Lower lobe of right lung (tissue), 2 donors: ENCODE data around the gene SLC29A3. TPM values are rescaled to one million over a fixed set of nuclear protein-coding genes. Genes with fewer than 3 reads are reported as not detected.

Source experiments
- ATAC-seq, 2 donors: fragments of 200-7000 bp; cut with Tn5 transposase; one replicate each; pipeline ENCODE4 v1.9.1; 2020 to 2022; ENCODE audit warnings: mild to moderate bottlenecking in 2 of 2, moderate library complexity in 2 of 2
- DNase-seq: peaks from one replicate; pipeline ENCODE4 v3.0.0-alpha.2; 2020
- H3K27ac ChIP-seq: fragments of 200-600 bp; one replicate; pipeline ENCODE4 v1.8.0; 2022
- H3K27me3 ChIP-seq: fragments of 200-600 bp; one replicate; pipeline ENCODE4 v1.8.0; 2022; ENCODE audit warnings: low read depth
- H3K36me3 ChIP-seq: fragments of 200-600 bp; one replicate; pipeline ENCODE4 v1.8.0; 2022; ENCODE audit warnings: mild to moderate bottlenecking
- H3K4me1 ChIP-seq: fragments of 200-600 bp; one replicate; pipeline ENCODE4 v1.8.0; 2022
- H3K4me3 ChIP-seq: fragments of 200-600 bp; one replicate; pipeline ENCODE4 v1.8.0; 2022; ENCODE audit warnings: mild to moderate bottlenecking
- H3K9me3 ChIP-seq: fragments of 200-600 bp; one replicate; pipeline ENCODE4 v1.8.0; 2022
- intact Hi-C: fragments of 100-400 bp; cut with DNase I; formaldehyde crosslinking; loops from one replicate; pipeline ENCODE4 v1.11.0; 2022
- total RNA-seq: library from RNA; stranded (reverse); fragmentation: NEBNext Ultra II Directional; extraction: Animal tissue kit (Norgen Biotek cat#: 25700); gene quantifications from one replicate; pipeline ENCODE4 v1.2.1, GENCODE V29; 2021
- TF ChIP-seq, protein P1 (sequence below): fragments of 200-600 bp; IDR thresholded peaks from one replicate; pipeline ENCODE4 v1.8.0; 2022; ENCODE audit warnings: antibody characterized with exemption, mild to moderate bottlenecking
- donor health status: DM: no; HTN: yes; CAD: no; lungs with severe emphysema.

The SLC29A3 gene
- total RNA-seq, 1 donor from 2014 or later = 13.2 TPM

- peaks cover 6% of the 10 kb centered on the region for H3K36me3 ChIP-seq
- H3K27me3 ChIP-seq = no peaks in the 10 kb centered on the region
- TF ChIP-seq, protein P1, sequence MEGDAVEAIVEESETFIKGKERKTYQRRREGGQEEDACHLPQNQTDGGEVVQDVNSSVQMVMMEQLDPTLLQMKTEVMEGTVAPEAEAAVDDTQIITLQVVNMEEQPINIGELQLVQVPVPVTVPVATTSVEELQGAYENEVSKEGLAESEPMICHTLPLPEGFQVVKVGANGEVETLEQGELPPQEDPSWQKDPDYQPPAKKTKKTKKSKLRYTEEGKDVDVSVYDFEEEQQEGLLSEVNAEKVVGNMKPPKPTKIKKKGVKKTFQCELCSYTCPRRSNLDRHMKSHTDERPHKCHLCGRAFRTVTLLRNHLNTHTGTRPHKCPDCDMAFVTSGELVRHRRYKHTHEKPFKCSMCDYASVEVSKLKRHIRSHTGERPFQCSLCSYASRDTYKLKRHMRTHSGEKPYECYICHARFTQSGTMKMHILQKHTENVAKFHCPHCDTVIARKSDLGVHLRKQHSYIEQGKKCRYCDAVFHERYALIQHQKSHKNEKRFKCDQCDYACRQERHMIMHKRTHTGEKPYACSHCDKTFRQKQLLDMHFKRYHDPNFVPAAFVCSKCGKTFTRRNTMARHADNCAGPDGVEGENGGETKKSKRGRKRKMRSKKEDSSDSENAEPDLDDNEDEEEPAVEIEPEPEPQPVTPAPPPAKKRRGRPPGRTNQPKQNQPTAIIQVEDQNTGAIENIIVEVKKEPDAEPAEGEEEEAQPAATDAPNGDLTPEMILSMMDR = no peak
- no peak overlapping the region for H3K4me3 ChIP-seq
- no peaks in the 10 kb centered on the region for H3K9me3 ChIP-seq
- H3K4me1 ChIP-seq = peaks cover 29% of the 10 kb centered on the region
- H3K27ac ChIP-seq = no peak overlapping the region
- ATAC-seq (peak; percentile 10 to 37), DNase-seq (no peak)
- intact Hi-C loops = no loop called here
Observed at GRCh38 chr10:71344993-71345480, 26.0 kb downstream of the SLC29A3 start.

- Histone ChIP-seq H3K27ac (no peak overlapping the region), H3K4me1 (peaks cover 29% of the 10 kb centered on the region), H3K4me3 (no peak overlapping the region), H3K36me3 (no peaks in the 10 kb centered on the region), H3K27me3 (no peaks in the 10 kb centered on the region), H3K9me3 (no peaks in the 10 kb centered on the region)
- intact Hi-C loops = no loop called here
- TF ChIP-seq, protein P1 = no peak
- DNase-seq (no peak), ATAC-seq (no peak)
Observed at GRCh38 chr10:71345694-71346093, 26.6 kb downstream of the SLC29A3 start.

DNA sequence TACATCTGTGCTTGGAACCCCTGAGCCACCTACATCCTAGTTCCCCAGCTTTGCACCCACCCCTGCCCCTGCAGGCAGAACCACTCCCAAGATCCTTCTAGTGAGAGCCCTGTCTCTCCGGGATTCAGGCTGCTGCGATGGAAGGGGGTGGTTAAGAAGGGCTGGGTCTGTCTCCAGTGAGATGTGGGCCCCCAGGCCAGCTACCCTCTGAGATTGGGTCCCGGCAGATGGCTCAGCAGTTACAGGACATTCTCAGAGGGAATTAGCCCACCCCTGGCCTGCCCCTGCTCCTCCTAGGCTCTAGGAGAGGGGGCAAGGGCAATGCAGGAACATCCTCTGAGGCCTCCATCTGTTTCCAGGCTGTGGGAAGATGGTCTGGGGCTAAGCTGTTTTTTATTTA is 27.7 kb downstream of the SLC29A3 start:
- no peak for ATAC-seq
- Histone ChIP-seq H3K4me3 (no peak overlapping the region), H3K27me3 (no peaks in the 10 kb centered on the region), H3K4me1 (peaks cover 29% of the 10 kb centered on the region), H3K27ac (no peak overlapping the region), H3K36me3 (no peaks in the 10 kb centered on the region), H3K9me3 (no peaks in the 10 kb centered on the region)
- TF ChIP-seq, protein P1 = no peak
- intact Hi-C loops = no loop called here
- DNase-seq = no peak

DNA sequence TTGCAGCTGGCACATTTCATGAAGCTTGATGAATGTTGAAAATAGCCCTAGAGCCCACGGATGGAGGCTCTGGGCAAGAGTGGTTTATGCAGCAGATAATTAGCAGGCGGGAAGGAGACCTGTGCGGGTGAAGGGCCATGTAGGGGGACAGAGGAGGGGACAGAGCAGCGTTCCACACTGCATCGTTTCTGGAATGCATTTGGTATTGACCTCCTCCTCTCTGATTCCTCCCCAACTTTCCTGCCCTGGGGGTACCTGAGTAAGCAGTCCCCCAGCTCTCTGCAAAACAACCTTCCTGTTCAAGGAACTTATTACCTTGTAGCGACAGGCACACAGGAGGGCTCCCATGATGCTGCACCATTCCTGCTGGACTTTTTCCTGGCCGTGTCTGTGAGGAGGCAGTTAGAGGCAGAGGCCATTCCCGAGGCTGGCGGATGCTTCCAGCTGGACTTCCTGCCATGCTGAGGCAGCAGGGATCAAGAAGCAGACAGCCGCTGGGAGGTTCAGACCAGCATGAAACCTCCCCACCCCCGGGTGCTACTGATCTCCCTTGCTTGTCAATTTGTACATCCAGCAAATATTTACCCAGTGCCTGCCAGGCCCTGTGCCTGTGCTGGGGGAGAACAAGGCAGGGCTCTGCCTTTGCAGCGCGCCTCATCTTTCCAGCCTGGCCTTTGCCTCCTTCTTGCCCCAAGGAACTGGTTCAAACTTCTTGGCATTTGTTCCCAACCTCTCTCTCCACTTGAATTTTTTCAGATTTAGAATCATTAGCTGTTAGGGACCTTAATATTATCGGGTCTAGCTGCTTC is 28.7 kb downstream of the SLC29A3 start:
- ATAC-seq (no peak), DNase-seq (no peak)
- Histone ChIP-seq H3K27ac (no peak overlapping the region), H3K27me3 (no peaks in the 10 kb centered on the region), H3K4me1 (peaks cover 25% of the 10 kb centered on the region), H3K36me3 (peaks cover 8% of the 10 kb centered on the region), H3K4me3 (no peak overlapping the region), H3K9me3 (no peaks in the 10 kb centered on the region)
- intact Hi-C loops = no loop called here
- TF ChIP-seq, protein P1 = no peak

DNA sequence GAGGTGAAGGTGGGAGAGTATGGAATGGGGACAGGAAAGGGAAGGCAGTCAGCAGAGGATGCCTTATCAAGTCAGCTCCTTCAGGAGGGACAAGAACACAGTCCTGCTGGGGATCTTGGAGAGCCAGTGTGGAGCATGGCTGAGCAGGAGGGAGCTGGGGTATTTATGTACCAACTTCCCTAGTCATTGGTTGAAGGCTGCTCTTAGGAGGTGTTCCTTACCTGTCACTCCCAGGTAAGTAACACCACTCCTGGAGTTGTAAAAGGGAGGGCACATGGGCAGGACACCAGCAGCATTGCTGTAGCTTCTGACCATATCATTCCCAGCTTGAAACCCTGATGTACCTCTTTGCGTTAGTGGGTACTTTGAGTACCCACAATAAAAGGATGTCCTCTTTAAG is 29.8 kb downstream of the SLC29A3 start:
- DNase-seq = no peak
- H3K27me3 ChIP-seq = no peaks in the 10 kb centered on the region
- ATAC-seq = no peak

More for the DNA sequence above, 29.8 kb downstream of the SLC29A3 start:
- intact Hi-C loops = no loop called here
- H3K4me1 ChIP-seq = peaks cover 15% of the 10 kb centered on the region
- no peaks in the 10 kb centered on the region for H3K9me3 ChIP-seq
- peaks cover 17% of the 10 kb centered on the region for H3K36me3 ChIP-seq
- TF ChIP-seq, protein P1 = no peak
- no peak overlapping the region for H3K27ac ChIP-seq
- no peak overlapping the region for H3K4me3 ChIP-seq
